HepG2 (cell line): ENCODE results near the gene MAGIX. TPM values are rescaled to one million over a fixed set of nuclear protein-coding genes. Genes with fewer than 3 reads are reported as not detected.

Experiments used
- ATAC-seq: fragments of 200-7000 bp; cut with Tn5 transposase; 3 replicates; pipeline ENCODE4 v1.9.1; 2020; ENCODE audit warnings: mild to moderate bottlenecking, moderate library complexity
- BruUV-seq: library from RNA; stranded (reverse); fragments of 400-500 nt; replicated peaks from 2 replicates; lab custom pipeline; 2021; lab: Mats Ljungman, UMichigan
- CTCF ChIA-PET: fragments of 300-600 bp; formaldehyde crosslinking; extraction: SDS; loops from one replicate; lab custom pipeline; 2021; ENCODE audit warnings: low total read pairs, inconsistent platforms, low intra/inter-chr PET ratio; lab: Yijun Ruan, JAX
- POLR2A ChIA-PET: fragments of 350-600 bp; sonication (Branson Sonifier 250); formaldehyde crosslinking; loops from one replicate; lab custom pipeline; 2020; ENCODE audit warnings: antibody characterized with exemption, inconsistent platforms; lab: Yijun Ruan, JAX
- DNase-seq: peaks from one replicate; pipeline ENCODE4 v3.0.0-alpha.2; 2015; ENCODE audit warnings: low spot score
- FAIRE-seq: peaks from 3 replicates; lab custom pipeline; 2011; peaks lifted over from hg19 to GRCh38; lab: Jason Lieb, UNC
- H2AFZ ChIP-seq: one replicate; pipeline ENCODE4 v1.6.1; 2011; ENCODE audit warnings: low read length, inconsistent platforms
- H3K27ac ChIP-seq: fragments of 300-600 bp; 3 replicates; pipeline ENCODE4 v1.8.0; 2011; ENCODE audit warnings: mixed run types, mild to moderate bottlenecking, mixed read lengths, low read length, inconsistent platforms; ENCODE audit not compliant: insufficient read depth; ENCODE audit errors: extremely low read length
- H3K27me3 ChIP-seq, 2 experiments: fragments of 200-600 bp in 1 of 2; 2 replicates in 1 of 2; 3 replicates in 1 of 2; pipeline versions ENCODE4 v1.6.0 to v1.8.0; 2011; ENCODE audit warnings: low read length in 2 of 2, mild to moderate bottlenecking in 2 of 2, moderate library complexity in 2 of 2, inconsistent platforms in 1 of 2; ENCODE audit not compliant: insufficient read depth in 2 of 2, control insufficient read depth in 1 of 2
- H3K36me3 ChIP-seq, 2 experiments: fragments of 200-600 bp in 1 of 2; replicated peaks in 1 of 2; 2 replicates in 1 of 2; 3 replicates in 1 of 2; pipeline versions ENCODE4 v1.5.1 to v1.8.0; 2011; ENCODE audit warnings: low read length in 2 of 2, inconsistent platforms in 1 of 2; ENCODE audit not compliant: insufficient read depth in 2 of 2, control insufficient read depth in 1 of 2
- H3K4me1 ChIP-seq: 2 replicates; pipeline ENCODE4 v1.5.1; 2012; ENCODE audit warnings: low read length, inconsistent platforms; ENCODE audit not compliant: insufficient read depth
- H3K4me2 ChIP-seq: 2 replicates; pipeline ENCODE4 v1.6.0; 2011; ENCODE audit warnings: low read depth, low read length, inconsistent platforms
- H3K4me3 ChIP-seq, 3 experiments: fragments of 200-600 bp in 1 of 3; sonication (generic), shearing (Covaris generic) in 1 of 3; replicated peaks in 1 of 3; 2 replicates each; pipeline ENCODE4 v1.5.1; 2011 to 2016; ENCODE audit warnings: low read length in 3 of 3, inconsistent platforms in 2 of 3, low read depth in 2 of 3, mild to moderate bottlenecking in 2 of 3, control low read depth in 1 of 3, mixed read lengths in 1 of 3; ENCODE audit not compliant: insufficient read depth in 1 of 3
- H3K79me2 ChIP-seq: one replicate; pipeline ENCODE4 v1.6.1; 2011; ENCODE audit warnings: low read length, inconsistent platforms; ENCODE audit not compliant: insufficient read depth
- H3K9ac ChIP-seq: 2 replicates; pipeline ENCODE4 v1.6.0; 2011; ENCODE audit warnings: mild to moderate bottlenecking, low read depth, low read length, inconsistent platforms; ENCODE audit not compliant: insufficient read depth
- H3K9me3 ChIP-seq: 2 replicates; pipeline ENCODE4 v1.5.1; 2012; ENCODE audit warnings: mild to moderate bottlenecking, low read length
- H4K20me1 ChIP-seq: 2 replicates; pipeline ENCODE4 v1.6.0; 2011; ENCODE audit warnings: inconsistent platforms, mild to moderate bottlenecking, low read length, moderate library complexity; ENCODE audit not compliant: insufficient read depth
- ATF2 ChIP-seq: sonication (generic); formaldehyde crosslinking; IDR thresholded peaks from 2 replicates; pipeline ENCODE4 v1.4.0; 2020; ENCODE audit warnings: missing genetic modification reagents
- DRAP1 ChIP-seq: IDR thresholded peaks from 2 replicates; pipeline ENCODE4 v1.6.1; 2016; ENCODE audit warnings: missing genetic modification reagents, missing compliant biosample characterization
- ZNF441 ChIP-seq: sonication (generic); formaldehyde crosslinking; IDR thresholded peaks from 2 replicates; pipeline ENCODE4 v1.7.0; 2021; ENCODE audit warnings: missing genetic modification reagents, borderline replicate concordance
- ZNF746 ChIP-seq: sonication (generic); formaldehyde crosslinking; IDR thresholded peaks from 2 replicates; pipeline ENCODE4 v1.8.0; 2022; ENCODE audit warnings: mild to moderate bottlenecking, missing genetic modification reagents
- ZNF781 ChIP-seq: sonication (generic); formaldehyde crosslinking; IDR thresholded peaks from 2 replicates; pipeline ENCODE4 v1.5.1; 2020; ENCODE audit warnings: borderline replicate concordance, mild to moderate bottlenecking, missing genetic modification reagents; ENCODE audit errors: not compliant biosample characterization
- WGBS: methylation state at CpG from one replicate; pipeline ENCODE4 v1.1.6; 2017; ENCODE audit warnings: low lambda C conversion rate; 5-methylcytosine and 5-hydroxymethylcytosine counted together
- in situ Hi-C: cut with HindIII; loops from 2 replicates; pipeline ENCODE4 v1.10.0; 2017; ENCODE audit warnings: low pct_unique_long_range_greater_than_20kb; ENCODE audit not compliant: extremely low pct_ligation_motif_present
- intact Hi-C: fragments of 100-400 bp; cut with micrococcal nuclease; formaldehyde crosslinking; loops from one replicate; pipeline ENCODE4 v1.10.0; 2022; ENCODE audit not compliant: unreplicated experiment
- polyA plus RNA-seq, 8 experiments: library from polyadenylated mRNA; depleted of rRNA in 3 of 8; stranded (reverse) in 7 of 8; unstranded in 1 of 8; fragments of >200 nt; fragmentation: Illumina TruSeq in 4 of 8; extraction: Trizol in 4 of 8; gene quantifications; 2 replicates each; pipeline versions ENCODE4 v1.2.1 to v1.2.3, GENCODE V29; 2011 to 2016; ENCODE audit warnings: low read depth in 4 of 8, missing spikeins in 1 of 8, mixed read lengths in 1 of 8; ENCODE audit not compliant: insufficient read depth in 1 of 8
- total RNA-seq, 5 experiments: library from RNA; depleted of rRNA; stranded (reverse); fragments of >200 nt; fragmentation: Illumina TruSeq; extraction: Trizol; gene quantifications; 2 replicates each; pipeline ENCODE4 v1.2.3, GENCODE V29; 2016; ENCODE audit warnings: low read depth in 1 of 5
- TF ChIP-seq, protein P1 (sequence below): sonication (generic); formaldehyde crosslinking; IDR thresholded peaks from 2 replicates; pipeline ENCODE4 v1.8.1; 2023; ENCODE audit warnings: mild to moderate bottlenecking, missing genetic modification reagents

Gene MAGIX
- total and polyA plus RNA-seq, 2 of the 13 experiments (the other 11 are each of a cell fraction or from before 2014, with no cell fraction given) = 0.63 to 1.2 TPM

DNA sequence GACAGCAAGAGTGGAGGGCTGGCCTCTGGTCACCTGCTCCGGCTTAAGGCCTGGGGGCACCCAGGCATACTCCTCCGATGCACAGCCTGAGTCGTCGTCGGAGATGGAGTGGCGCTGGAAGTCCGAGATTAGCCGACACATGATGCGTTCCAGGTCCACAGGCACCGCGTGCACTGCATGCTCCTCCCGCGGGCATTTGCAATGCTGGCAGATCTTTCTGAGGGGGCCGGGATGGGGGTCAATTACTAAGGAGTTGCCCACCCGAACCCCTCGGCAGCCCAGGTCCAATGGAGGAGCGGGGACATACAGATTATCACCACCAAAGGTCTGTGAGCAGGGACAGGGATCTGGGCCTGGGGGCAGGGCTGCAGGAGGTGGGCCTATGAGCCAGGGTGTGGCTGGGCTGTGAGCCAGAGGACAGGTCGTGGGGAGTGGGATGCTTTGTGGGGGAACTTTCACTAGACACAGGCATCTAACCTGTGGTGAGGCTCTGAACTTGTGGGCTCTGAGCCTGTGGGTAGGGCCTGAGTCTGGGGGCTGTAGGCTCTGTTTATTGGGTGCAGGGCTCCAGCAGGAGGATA lies 21.2 kb downstream of the MAGIX start:
- Histone ChIP-seq H2AFZ (no peak overlapping the region), H3K4me1 (peaks cover 24% of the 10 kb centered on the region), H3K9me3 (no peaks in the 10 kb centered on the region), H3K79me2 (no peaks in the 10 kb centered on the region), H3K4me2 (no peak overlapping the region), H3K27me3 (no peaks in the 10 kb centered on the region), H3K36me3 (peaks cover 0 to 2% of the 10 kb centered on the region in 2 experiments; a peak in 2 of 5 replicates), H3K9ac (no peak overlapping the region), H3K27ac (no peak overlapping the region), H4K20me1 (no peaks in the 10 kb centered on the region), H3K4me3 (no peak overlapping the region)
- no peak for ATAC-seq
- 88% methylated on average over 7 of the region's 18 CpGs for WGBS
- CTCF ChIA-PET = no interaction called here
- intact Hi-C loops (no loop called here), in situ Hi-C loops (no loop called here)
- TF ChIP-seq DRAP1 (CRISPR knock-in tag) (no peak), ZNF781 (CRISPR knock-in tag) (no peak), ZNF746 (CRISPR knock-in tag) (no peak), ZNF441 (CRISPR knock-in tag) (no peak), ATF2 (no peak)
- TF ChIP-seq, protein P1, sequence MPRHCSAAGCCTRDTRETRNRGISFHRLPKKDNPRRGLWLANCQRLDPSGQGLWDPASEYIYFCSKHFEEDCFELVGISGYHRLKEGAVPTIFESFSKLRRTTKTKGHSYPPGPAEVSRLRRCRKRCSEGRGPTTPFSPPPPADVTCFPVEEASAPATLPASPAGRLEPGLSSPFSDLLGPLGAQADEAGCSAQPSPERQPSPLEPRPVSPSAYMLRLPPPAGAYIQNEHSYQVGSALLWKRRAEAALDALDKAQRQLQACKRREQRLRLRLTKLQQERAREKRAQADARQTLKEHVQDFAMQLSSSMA = no peak
- POLR2A ChIA-PET = no interaction called here
- DNase-seq = no peak
- FAIRE-seq = no peak
- no TSS peak for BruUV-seq
